HTERT RPE-1 (cell line): Measurements from ENCODE around the gene UBE2L3.
"Not testable (repeated sequence)": the region's sequence is repeated elsewhere in the genome, so short reads cannot be mapped to it uniquely, and the experiment has no call there.

Experiments
- in situ Hi-C: fragments of 300-500 bp; cut with MboI; formaldehyde crosslinking; loops from 4 replicates; pipeline ENCODE4 v1.14.3; 2020; ENCODE audit warnings: low sequenced_read_pairs

The UBE2L3 gene

GRCh38 chr22:21571679-21572078, 4.2 kb downstream of the UBE2L3 start:
- in situ Hi-C loops = no loop called here

GRCh38 chr22:21573293-21573734, 5.8 kb downstream of the UBE2L3 start:
- in situ Hi-C loops = no loop called here

GRCh38 chr22:21573750-21574494, 6.4 kb downstream of the UBE2L3 start:
- in situ Hi-C loops = no loop called here

GRCh38 chr22:21579474-21579851, 11.9 kb downstream of the UBE2L3 start:
- in situ Hi-C loops = no loop called here

GRCh38 chr22:21580623-21581007, 13.1 kb downstream of the UBE2L3 start:
- in situ Hi-C loops = not testable (repeated sequence)

- in situ Hi-C loops = not testable (repeated sequence)
These were observed 13.6 kb downstream of the UBE2L3 start for GRCh38 chr22:21581009-21581713.

- in situ Hi-C loops = no loop called here
These were observed 15.6 kb downstream of the UBE2L3 start for GRCh38 chr22:21582801-21583740.

GRCh38 chr22:21585389-21585788, 17.9 kb downstream of the UBE2L3 start:
- in situ Hi-C loops = no loop called here

GRCh38 chr22:21587803-21588611, 20.5 kb downstream of the UBE2L3 start:
- in situ Hi-C loops = no loop called here

GRCh38 chr22:21589396-21589795, 21.9 kb downstream of the UBE2L3 start:
- in situ Hi-C loops = no loop called here

- in situ Hi-C loops = no loop called here
These were observed 23.5 kb downstream of the UBE2L3 start for GRCh38 chr22:21590809-21591641.

GRCh38 chr22:21591695-21592094, 24.2 kb downstream of the UBE2L3 start:
- in situ Hi-C loops = no loop called here

GRCh38 chr22:21592422-21592821, 24.9 kb downstream of the UBE2L3 start:
- in situ Hi-C loops = no loop called here

GRCh38 chr22:21593406-21594232, 26.1 kb downstream of the UBE2L3 start:
- in situ Hi-C loops = no loop called here

GRCh38 chr22:21594865-21595452, 27.4 kb downstream of the UBE2L3 start:
- in situ Hi-C loops = no loop called here

GRCh38 chr22:21596356-21597135, 29.0 kb downstream of the UBE2L3 start:
- in situ Hi-C loops = not testable (repeated sequence)

- in situ Hi-C loops = no loop called here
These were observed 30.8 kb downstream of the UBE2L3 start for GRCh38 chr22:21598302-21598701.
